ENCODE results near the gene SYNDIG1. TPM values are rescaled to one million over a fixed set of nuclear protein-coding genes. Genes with fewer than 3 reads are reported as not detected.
A peak's percentile ranks its signal among the peaks of the same experiment; 100 is the strongest.

The SYNDIG1 gene
- total RNA-seq, 1 experiment from 2014 or later, result not detected

GRCh38 chr20:24662322-24662721 lies 192.9 kb downstream of the SYNDIG1 start:
- no peak for DNase-seq
- Histone ChIP-seq H3K4me3 (ENCODE audit: low read depth, low read length) (no peak overlapping the region), H3K4me1 (no peaks in the 10 kb centered on the region), H3K36me3 (ENCODE audit: control insufficient read depth, insufficient read depth, low read length) (no peaks in the 10 kb centered on the region), H3K27me3 (replicated peaks; ENCODE audit: control insufficient read depth, insufficient read depth, low read length) (peaks cover 2% of the 10 kb centered on the region), H3K9me3 (no peaks in the 10 kb centered on the region)
- ChIA-PET CTCF (no interaction called here), POLR2A (no interaction called here)
- intact Hi-C loops (cut with micrococcal nuclease; ENCODE audit: unreplicated experiment), result no loop called here
- H3K36me3 Mint-ChIP-seq (ENCODE audit: insufficient read depth, unreplicated experiment), result no peaks in the 10 kb centered on the region
- no peak for TF ChIP-seq CTCF (IDR thresholded peaks at IDR 0.05; ENCODE audit: insufficient read depth in 1 of 2, low read depth in 1 of 2, low read length in 1 of 2, severe bottlenecking in 1 of 2, unreplicated experiment in 1 of 2)
- H3K4me1 Mint-ChIP-seq (ENCODE audit: low read depth, unreplicated experiment), result no peaks in the 10 kb centered on the region
- no peaks in the 10 kb centered on the region for H3K9me3 Mint-ChIP-seq (ENCODE audit: unreplicated experiment)
- no TSS peak for BruUV-seq (replicated peaks)
- peaks cover 19% of the 10 kb centered on the region for H3K27me3 Mint-ChIP-seq (ENCODE audit: insufficient read depth, unreplicated experiment)
- H3K4me3 Mint-ChIP-seq (ENCODE audit: unreplicated experiment), result no peak overlapping the region
- no peak overlapping the region for H3K27ac Mint-ChIP-seq (ENCODE audit: unreplicated experiment)

GRCh38 chr20:24662752-24663365 lies 193.4 kb downstream of the SYNDIG1 start:
- H3K9me3 Mint-ChIP-seq (ENCODE audit: unreplicated experiment), result no peaks in the 10 kb centered on the region
- no peaks in the 10 kb centered on the region for H3K4me1 Mint-ChIP-seq (ENCODE audit: low read depth, unreplicated experiment)
- Histone ChIP-seq H3K27me3 (replicated peaks; ENCODE audit: control insufficient read depth, insufficient read depth, low read length) (peaks cover 2% of the 10 kb centered on the region), H3K4me3 (ENCODE audit: low read depth, low read length) (no peak overlapping the region), H3K9me3 (no peaks in the 10 kb centered on the region), H3K4me1 (no peaks in the 10 kb centered on the region), H3K36me3 (ENCODE audit: control insufficient read depth, insufficient read depth, low read length) (no peaks in the 10 kb centered on the region)
- ChIA-PET CTCF (no interaction called here), POLR2A (no interaction called here)
- BruUV-seq (replicated peaks), result no TSS peak
- peaks cover 19% of the 10 kb centered on the region for H3K27me3 Mint-ChIP-seq (ENCODE audit: insufficient read depth, unreplicated experiment)
- H3K36me3 Mint-ChIP-seq (ENCODE audit: insufficient read depth, unreplicated experiment), result no peaks in the 10 kb centered on the region
- no peak for TF ChIP-seq CTCF (IDR thresholded peaks at IDR 0.05; ENCODE audit: insufficient read depth in 1 of 2, low read depth in 1 of 2, low read length in 1 of 2, severe bottlenecking in 1 of 2, unreplicated experiment in 1 of 2)
- intact Hi-C loops (cut with micrococcal nuclease; ENCODE audit: unreplicated experiment), result no loop called here
- H3K4me3 Mint-ChIP-seq (ENCODE audit: unreplicated experiment), result no peak overlapping the region
- peak in 1 of 2 experiments; percentile 23 for DNase-seq
- no peak overlapping the region for H3K27ac Mint-ChIP-seq (ENCODE audit: unreplicated experiment)

GRCh38 chr20:24663496-24663895 lies 194.1 kb downstream of the SYNDIG1 start:
- no peaks in the 10 kb centered on the region for H3K36me3 Mint-ChIP-seq (ENCODE audit: insufficient read depth, unreplicated experiment)
- TF ChIP-seq CTCF (IDR thresholded peaks at IDR 0.05; ENCODE audit: insufficient read depth in 1 of 2, low read depth in 1 of 2, low read length in 1 of 2, severe bottlenecking in 1 of 2, unreplicated experiment in 1 of 2), result no peak
- no peaks in the 10 kb centered on the region for H3K4me1 ChIP-seq
- H3K27me3 ChIP-seq (replicated peaks; ENCODE audit: control insufficient read depth, insufficient read depth, low read length), result peaks cover 2% of the 10 kb centered on the region
- peak in 1 of 2 experiments; percentile 14 for DNase-seq
- ChIA-PET CTCF (no interaction called here), POLR2A (no interaction called here)
- H3K4me3 Mint-ChIP-seq (ENCODE audit: unreplicated experiment), result no peak overlapping the region
- no peaks in the 10 kb centered on the region for H3K4me1 Mint-ChIP-seq (ENCODE audit: low read depth, unreplicated experiment)
- H3K4me3 ChIP-seq (ENCODE audit: low read depth, low read length), result no peak overlapping the region
- H3K9me3 ChIP-seq, result no peaks in the 10 kb centered on the region
- BruUV-seq (replicated peaks), result no TSS peak
- no peaks in the 10 kb centered on the region for H3K36me3 ChIP-seq (ENCODE audit: control insufficient read depth, insufficient read depth, low read length)
- H3K27me3 Mint-ChIP-seq (ENCODE audit: insufficient read depth, unreplicated experiment), result peaks cover 19% of the 10 kb centered on the region
- H3K9me3 Mint-ChIP-seq (ENCODE audit: unreplicated experiment), result no peaks in the 10 kb centered on the region
- intact Hi-C loops (cut with micrococcal nuclease; ENCODE audit: unreplicated experiment), result no loop called here
- no peak overlapping the region for H3K27ac Mint-ChIP-seq (ENCODE audit: unreplicated experiment)
